NCI-H2081 (cell line): ENCODE measurements around the gene COL6A5.

Experiments
- DNase-seq, 2 experiments: peaks; one replicate each; lab custom pipeline; 2025; lab: John Stamatoyannopoulos, UW

The COL6A5 gene

DNA sequence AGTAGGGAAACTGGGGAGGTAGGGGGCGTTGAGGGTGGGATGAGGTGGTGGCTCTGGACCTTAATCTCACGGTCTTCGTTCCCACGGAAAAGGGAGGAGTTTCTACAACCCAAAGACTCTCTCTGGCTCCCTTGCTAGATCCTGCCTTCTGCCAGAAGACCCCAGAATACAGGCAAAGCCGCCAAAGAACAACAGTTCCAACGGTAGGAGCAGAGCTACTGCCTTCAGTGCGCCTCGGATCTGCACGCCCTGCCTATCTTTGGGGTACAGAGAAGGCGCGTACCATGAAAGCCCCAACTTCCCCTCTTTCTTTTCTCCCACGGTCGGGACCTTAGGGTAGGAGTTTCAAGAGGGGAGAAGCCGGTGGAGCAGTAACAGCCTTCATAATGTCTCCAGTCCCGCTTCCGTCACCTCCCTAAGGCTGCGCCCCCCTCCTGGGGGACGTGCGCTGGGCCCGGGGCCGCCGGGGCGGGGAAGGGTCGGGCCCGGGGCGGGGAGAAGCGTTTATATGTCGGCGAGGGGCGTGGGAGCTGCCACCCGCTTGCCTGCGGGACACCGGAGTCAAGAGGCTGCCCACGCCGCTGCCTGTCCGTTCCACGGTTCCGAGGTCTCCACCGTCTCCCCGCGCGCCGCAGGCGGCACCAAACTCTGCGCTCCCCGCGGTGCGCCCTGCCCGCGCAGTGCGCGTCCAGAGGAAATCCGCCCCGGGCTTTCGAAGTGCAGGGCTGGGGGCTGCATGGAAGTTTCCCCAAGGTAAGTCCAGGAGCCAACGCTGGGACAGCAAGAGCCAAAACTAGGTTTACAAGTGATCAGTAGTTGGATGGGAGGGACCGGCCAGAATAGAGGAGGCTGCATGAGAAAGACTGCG is 171.4 kb downstream of the COL6A5 start, which contains the start of gene COL6A6:
Gene COL6A6, plus strand, starts transcription at position 533 of the 868 bp plus-strand sequence. CDS start 43,188 bp downstream, outside the sequence.
- no peak for DNase-seq

DNA sequence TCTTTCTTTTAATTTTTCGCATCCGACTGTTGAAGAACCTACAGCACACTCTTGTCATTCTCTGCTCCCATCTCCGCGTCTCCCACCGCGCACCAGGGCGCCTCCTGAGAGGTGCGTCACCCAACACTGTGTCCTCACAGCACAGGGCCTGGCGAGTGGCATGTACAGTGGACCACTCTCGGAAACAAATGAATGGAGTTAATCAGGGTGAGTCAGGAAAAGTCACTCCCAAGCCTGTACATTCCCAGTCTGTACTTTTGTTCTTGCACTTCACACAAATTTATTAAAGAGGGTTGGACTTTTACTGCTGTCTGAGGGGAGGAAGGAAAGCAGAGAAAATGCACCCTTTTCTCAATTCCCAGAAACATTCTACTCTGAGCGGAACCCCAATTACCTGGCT is 172.1 kb downstream of the COL6A5 start:
- no peak for DNase-seq

DNA sequence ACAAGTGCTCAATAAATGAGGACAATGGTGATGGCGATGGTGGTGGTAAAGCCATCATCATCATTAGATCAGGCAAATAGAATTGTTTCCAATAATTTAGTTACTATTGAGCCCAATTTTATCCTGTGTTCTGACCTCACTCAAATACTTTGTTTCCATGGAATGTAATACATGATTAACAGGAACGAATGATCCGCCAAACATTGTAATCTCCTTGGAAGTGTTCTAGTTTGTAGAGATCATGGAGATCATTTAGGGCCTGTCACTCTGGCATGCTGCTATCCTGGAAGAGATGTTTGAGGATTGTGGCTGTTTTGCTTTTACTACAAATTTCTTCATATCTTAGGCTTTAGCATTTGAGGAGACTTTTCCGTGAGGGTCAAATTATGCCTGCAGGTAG is 174.3 kb downstream of the COL6A5 start:
- no peak for DNase-seq

DNA sequence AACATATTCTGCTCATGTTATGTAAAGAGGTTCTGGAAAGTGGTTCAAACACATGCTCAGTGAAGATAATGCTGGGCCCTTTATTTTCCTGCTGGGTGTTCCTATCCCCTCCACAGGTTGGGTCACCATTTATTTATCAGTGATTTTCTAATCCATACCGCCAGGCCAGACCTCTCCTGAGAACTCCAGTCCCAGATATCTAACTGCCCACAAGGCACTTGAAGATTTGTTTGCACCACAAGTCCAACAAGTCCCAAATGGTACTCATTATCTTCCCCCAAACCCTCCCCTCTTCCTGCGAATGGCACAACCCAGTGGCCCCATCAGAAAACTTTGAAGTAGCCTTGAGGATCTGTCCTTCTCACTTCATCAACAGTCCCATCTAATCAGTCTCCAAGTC is 176.9 kb downstream of the COL6A5 start:
- no peak for DNase-seq

DNA sequence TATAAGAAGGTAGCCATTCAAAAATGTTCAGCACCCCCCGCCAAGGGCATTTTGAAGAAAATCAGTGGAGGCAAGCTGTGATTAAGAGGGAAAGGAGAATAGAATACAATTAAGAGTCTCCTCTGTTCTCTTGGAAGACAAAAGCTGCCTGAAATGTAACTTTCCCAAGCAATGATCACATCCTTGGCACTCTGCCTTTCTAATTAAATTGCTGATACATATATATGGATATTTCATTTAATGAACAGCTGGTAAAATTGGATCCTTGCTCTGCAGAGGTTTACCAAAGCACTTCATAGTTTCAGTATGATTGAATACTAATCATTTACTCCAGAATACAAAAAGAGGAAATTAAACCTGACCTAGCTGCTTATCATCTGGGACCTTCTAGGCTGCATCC is 182.0 kb downstream of the COL6A5 start:
- no peak for DNase-seq

DNA sequence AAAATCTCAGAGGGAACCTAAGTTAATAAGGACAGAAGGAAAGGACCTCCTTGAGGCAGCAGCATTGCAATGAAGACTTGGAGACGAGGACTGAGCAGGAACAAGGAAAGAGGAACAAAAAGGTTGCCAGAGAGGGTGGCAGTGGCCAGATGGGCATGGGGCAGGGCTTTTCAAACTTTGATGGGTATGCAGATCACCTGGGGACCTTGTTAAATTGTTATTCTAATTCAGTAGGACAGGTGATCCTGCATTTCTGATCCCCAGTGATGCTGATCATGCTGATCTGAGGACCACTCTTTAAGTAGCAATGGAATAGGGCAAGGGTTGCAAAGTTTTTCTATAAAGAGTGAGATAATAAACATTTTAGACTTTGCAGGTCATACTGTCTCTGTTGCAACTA is 182.6 kb downstream of the COL6A5 start:
- DNase-seq, result no peak

DNA sequence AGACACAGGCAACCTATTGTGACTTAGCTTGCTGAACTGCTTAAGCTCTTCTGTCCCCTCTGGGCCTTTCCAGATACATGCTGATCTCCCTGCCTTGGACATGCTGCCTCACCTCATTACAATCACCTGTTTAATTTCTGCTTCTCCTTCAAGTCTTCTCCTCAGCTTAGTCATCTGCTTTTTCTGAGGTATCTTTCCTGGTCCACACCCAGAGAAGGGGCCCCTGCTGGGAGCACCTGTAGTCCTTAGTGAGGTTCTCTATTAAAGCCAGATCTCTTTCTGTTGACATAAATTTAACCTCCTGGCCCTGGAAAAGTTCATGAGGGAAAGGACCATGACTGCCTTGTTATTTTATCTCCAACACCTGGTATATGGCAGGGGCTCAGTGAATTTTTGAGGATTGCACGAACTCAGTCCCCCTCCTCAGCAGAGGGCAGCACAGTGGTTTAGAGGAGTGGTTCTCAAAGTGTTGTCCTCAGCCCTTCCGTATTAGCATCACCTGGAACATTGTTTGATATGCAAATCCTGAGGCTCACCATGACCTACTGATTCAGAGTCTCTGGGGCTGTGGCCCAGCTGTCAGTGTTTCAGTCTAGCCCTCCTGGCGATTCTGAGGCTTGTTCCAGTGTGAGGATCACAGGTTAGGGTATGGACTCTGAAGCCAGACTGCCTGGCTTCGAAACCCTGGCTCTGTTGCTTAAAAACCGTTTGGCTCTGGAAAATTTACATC is 184.2 kb downstream of the COL6A5 start:
- DNase-seq, result no peak

DNA sequence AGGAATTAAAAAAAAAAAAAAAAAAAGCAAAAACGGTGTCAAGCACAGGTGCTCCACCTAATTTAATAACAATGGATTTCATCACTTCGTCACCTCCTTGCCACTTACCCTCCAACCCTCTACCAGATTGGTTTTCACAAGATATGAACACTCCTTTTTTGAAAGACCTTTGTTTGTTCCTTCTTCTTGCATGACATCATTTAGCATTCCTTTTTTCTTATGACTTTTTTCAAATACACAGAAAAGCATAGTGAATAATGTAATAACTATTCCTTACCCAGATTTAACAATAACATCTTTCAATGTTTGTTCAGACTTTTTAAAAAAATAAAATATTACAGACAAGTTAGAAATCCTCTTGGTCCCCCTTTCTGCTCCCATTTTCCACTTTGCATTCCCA is 187.8 kb downstream of the COL6A5 start:
- no peak for DNase-seq
